Lower lobe of right lung (tissue), 2 donors: ENCODE results near the gene FHL3. TPM values are rescaled to one million over a fixed set of nuclear protein-coding genes. Genes with fewer than 3 reads are reported as not detected.

Experiments
- ATAC-seq, 2 donors: fragments of 200-7000 bp; cut with Tn5 transposase; one replicate each; pipeline ENCODE4 v1.9.1; 2020 to 2022; ENCODE audit warnings: mild to moderate bottlenecking in 2 of 2, moderate library complexity in 2 of 2
- DNase-seq: peaks from one replicate; pipeline ENCODE4 v3.0.0-alpha.2; 2020
- H3K27ac ChIP-seq: fragments of 200-600 bp; one replicate; pipeline ENCODE4 v1.8.0; 2022
- H3K27me3 ChIP-seq: fragments of 200-600 bp; one replicate; pipeline ENCODE4 v1.8.0; 2022; ENCODE audit warnings: low read depth
- H3K36me3 ChIP-seq: fragments of 200-600 bp; one replicate; pipeline ENCODE4 v1.8.0; 2022; ENCODE audit warnings: mild to moderate bottlenecking
- H3K4me1 ChIP-seq: fragments of 200-600 bp; one replicate; pipeline ENCODE4 v1.8.0; 2022
- H3K4me3 ChIP-seq: fragments of 200-600 bp; one replicate; pipeline ENCODE4 v1.8.0; 2022; ENCODE audit warnings: mild to moderate bottlenecking
- H3K9me3 ChIP-seq: fragments of 200-600 bp; one replicate; pipeline ENCODE4 v1.8.0; 2022
- CTCF ChIP-seq: fragments of 200-600 bp; IDR thresholded peaks from one replicate; pipeline ENCODE4 v1.8.0; 2022; ENCODE audit warnings: antibody characterized with exemption, mild to moderate bottlenecking
- intact Hi-C: fragments of 100-400 bp; cut with DNase I; formaldehyde crosslinking; loops from one replicate; pipeline ENCODE4 v1.11.0; 2022
- total RNA-seq: library from RNA; stranded (reverse); fragmentation: NEBNext Ultra II Directional; extraction: Animal tissue kit (Norgen Biotek cat#: 25700); gene quantifications from one replicate; pipeline ENCODE4 v1.2.1, GENCODE V29; 2021
- donor health status: DM: no; HTN: yes; CAD: no; lungs with severe emphysema.

FHL3 gene
- total RNA-seq, 1 donor from 2014 or later: 16.9 TPM

- Histone ChIP-seq H3K4me1 (peaks cover 46% of the 10 kb centered on the region), H3K9me3 (no peaks in the 10 kb centered on the region), H3K4me3 (peak overlapping the region; percentile 69), H3K27ac (peak overlapping the region; percentile 74), H3K27me3 (no peaks in the 10 kb centered on the region), H3K36me3 (no peaks in the 10 kb centered on the region)
- intact Hi-C loops: no loop called here
- ATAC-seq: no peak
- no peak for DNase-seq
- TF ChIP-seq CTCF: no peak
Measured at GRCh38 chr1:38004284-38005108, 818 bp downstream of the FHL3 start.

- Histone ChIP-seq H3K9me3 (no peaks in the 10 kb centered on the region), H3K27ac (peak overlapping the region; percentile 74), H3K27me3 (no peaks in the 10 kb centered on the region), H3K4me1 (peaks cover 53% of the 10 kb centered on the region), H3K4me3 (peak overlapping the region; percentile 69), H3K36me3 (no peaks in the 10 kb centered on the region)
- intact Hi-C loops: no loop called here
- DNase-seq (no peak), ATAC-seq (no peak)
- TF ChIP-seq CTCF: no peak
Measured at GRCh38 chr1:38003261-38004250, 1.8 kb downstream of the FHL3 start.

GRCh38 chr1:38000529-38001455 is 4.5 kb downstream of the FHL3 start:
- TF ChIP-seq CTCF: no peak
- no peaks in the 10 kb centered on the region for H3K27me3 ChIP-seq
- ATAC-seq (no peak), DNase-seq (no peak)
- H3K9me3 ChIP-seq: no peaks in the 10 kb centered on the region
- H3K4me3 ChIP-seq: peak overlapping the region; percentile 19
- peaks cover 6% of the 10 kb centered on the region for H3K36me3 ChIP-seq
- peak overlapping the region; percentile 88 for H3K27ac ChIP-seq
- peaks cover 75% of the 10 kb centered on the region for H3K4me1 ChIP-seq
- intact Hi-C loops: no loop called here

- intact Hi-C loops: no loop called here
- Histone ChIP-seq H3K4me1 (peaks cover 81% of the 10 kb centered on the region), H3K36me3 (peaks cover 6% of the 10 kb centered on the region), H3K4me3 (peak overlapping the region; percentile 19), H3K9me3 (no peaks in the 10 kb centered on the region), H3K27ac (peak overlapping the region; percentile 88), H3K27me3 (no peaks in the 10 kb centered on the region)
- no peak for TF ChIP-seq CTCF
- DNase-seq: no peak
- no peak for ATAC-seq
Measured at GRCh38 chr1:38000233-38000528, 5.1 kb downstream of the FHL3 start.
